HEK293T (cell line): ENCODE data around the gene CAAP1.
"Not testable (repeated sequence)": the region's sequence is repeated elsewhere in the genome, so short reads cannot be mapped to it uniquely, and the experiment has no call there.

Experiments used
- CTCF ChIA-PET: fragments of 350-600 bp; formaldehyde crosslinking; extraction: SDS; loops from one replicate; lab custom pipeline; 2021; ENCODE audit warnings: antibody characterized with exemption, inconsistent platforms; lab: Yijun Ruan, JAX
- POLR2A ChIA-PET: fragments of 350-600 bp; formaldehyde crosslinking; extraction: SDS; loops from one replicate; lab custom pipeline; 2020; ENCODE audit warnings: antibody characterized with exemption, inconsistent platforms; lab: Yijun Ruan, JAX
- DNase-seq: peaks from one replicate; pipeline ENCODE4 v3.0.0; 2012; ENCODE audit warnings: mixed read lengths; ENCODE audit errors: extremely low spot score
- ARNT ChIP-seq: fragments of 450-650 bp; IDR thresholded peaks from 2 replicates; pipeline ENCODE4 v1.6.1; 2017; ENCODE audit warnings: mild to moderate bottlenecking
- BHLHE40 ChIP-seq: fragments of 450-650 bp; IDR thresholded peaks from 2 replicates; pipeline ENCODE4 v1.6.1; 2016; ENCODE audit warnings: mild to moderate bottlenecking, moderate library complexity, borderline replicate concordance
- CTBP1 ChIP-seq: fragments of 450-650 bp; IDR thresholded peaks from 2 replicates; pipeline ENCODE4 v1.6.1; 2016; ENCODE audit warnings: borderline replicate concordance
- ELF4 ChIP-seq: fragments of 450-650 bp; IDR thresholded peaks from 2 replicates; pipeline ENCODE4 v1.6.1; 2017; ENCODE audit warnings: antibody characterized with exemption
- FOXA1 ChIP-seq: fragments of 450-650 bp; IDR thresholded peaks from 2 replicates; pipeline ENCODE4 v1.6.1; 2016; ENCODE audit warnings: mild to moderate bottlenecking
- FOXK2 ChIP-seq: fragments of 450-650 bp; IDR thresholded peaks from 2 replicates; pipeline ENCODE4 v1.6.1; 2016; ENCODE audit warnings: mild to moderate bottlenecking
- FOXM1 ChIP-seq: fragments of 450-650 bp; IDR thresholded peaks from 2 replicates; pipeline ENCODE4 v1.6.1; 2017; ENCODE audit warnings: mild to moderate bottlenecking, borderline replicate concordance
- HDGF ChIP-seq: fragments of 450-650 bp; IDR thresholded peaks from 2 replicates; pipeline ENCODE4 v1.6.1; 2017; ENCODE audit warnings: antibody characterized with exemption, borderline replicate concordance
- L3MBTL2 ChIP-seq: fragments of 450-650 bp; conservative IDR thresholded peaks from 2 replicates; pipeline ENCODE4 v1.6.1; 2016; ENCODE audit warnings: mild to moderate bottlenecking
- LEF1 ChIP-seq: fragments of 450-650 bp; IDR thresholded peaks from 2 replicates; pipeline ENCODE4 v1.6.1; 2017; ENCODE audit warnings: mild to moderate bottlenecking, borderline replicate concordance
- NFRKB ChIP-seq: fragments of 450-650 bp; IDR thresholded peaks from 2 replicates; pipeline ENCODE4 v1.6.1; 2016; ENCODE audit warnings: mild to moderate bottlenecking, moderate library complexity
- PKNOX1 ChIP-seq: fragments of 450-650 bp; IDR thresholded peaks from 2 replicates; pipeline ENCODE4 v1.6.1; 2016
- SP1 ChIP-seq: fragments of 450-650 bp; IDR thresholded peaks from 2 replicates; pipeline ENCODE4 v1.6.1; 2017
- SUZ12 ChIP-seq: fragments of 450-650 bp; IDR thresholded peaks from 2 replicates; pipeline ENCODE4 v1.6.1; 2016; ENCODE audit warnings: mild to moderate bottlenecking
- TARDBP ChIP-seq: fragments of 450-650 bp; IDR thresholded peaks from 2 replicates; pipeline ENCODE4 v1.6.1; 2016
- ZNF384 ChIP-seq: fragments of 450-650 bp; IDR thresholded peaks from 2 replicates; pipeline ENCODE4 v1.6.1; 2016

The CAAP1 gene

GRCh38 chr9:26888271-26888670, 4.3 kb downstream of the CAAP1 start:
- TF ChIP-seq LEF1 (no peak), TARDBP (no peak), ARNT (no peak), HDGF (no peak), FOXM1 (no peak), ELF4 (no peak), NFRKB (no peak), SUZ12 (no peak), BHLHE40 (no peak), ZNF384 (no peak), SP1 (no peak), L3MBTL2 (no peak), CTBP1 (no peak), FOXK2 (no peak), FOXA1 (no peak), PKNOX1 (no peak)
- POLR2A ChIA-PET, result no interaction called here
- DNase-seq, result no peak
- CTCF ChIA-PET, result no interaction called here

- TF ChIP-seq HDGF (no peak), L3MBTL2 (no peak), PKNOX1 (no peak), FOXM1 (no peak), FOXA1 (no peak), BHLHE40 (no peak), TARDBP (no peak), ZNF384 (no peak), ELF4 (no peak), FOXK2 (no peak), SUZ12 (no peak), ARNT (no peak), CTBP1 (no peak), SP1 (no peak), LEF1 (no peak), NFRKB (no peak)
- CTCF ChIA-PET, result no interaction called here
- POLR2A ChIA-PET, result no interaction called here
- DNase-seq, result no peak
Observed at GRCh38 chr9:26882154-26882553, 10.4 kb downstream of the CAAP1 start.

GRCh38 chr9:26880262-26880661, 12.3 kb downstream of the CAAP1 start:
- ChIA-PET CTCF (no interaction called here), POLR2A (no interaction called here)
- TF ChIP-seq ARNT (no peak), ZNF384 (no peak), PKNOX1 (no peak), LEF1 (no peak), TARDBP (no peak), BHLHE40 (no peak), NFRKB (no peak), FOXK2 (no peak), FOXM1 (no peak), SP1 (no peak), CTBP1 (no peak), FOXA1 (no peak), SUZ12 (no peak), L3MBTL2 (no peak), ELF4 (no peak), HDGF (no peak)
- DNase-seq, result no peak

- POLR2A ChIA-PET, DNase-seq: not testable (repeated sequence)
- CTCF ChIA-PET, result interaction anchor here (0.6 kb wide), 1 partner anchor 154 kb away, joined by 5 read pairs; no protein-coding TSS in a partner anchor
Observed at GRCh38 chr9:26875155-26875554, 17.4 kb downstream of the CAAP1 start.

- POLR2A ChIA-PET, result no interaction called here
- no peak for DNase-seq
- CTCF ChIA-PET, result no interaction called here
- TF ChIP-seq ZNF384 (no peak), CTBP1 (no peak), FOXK2 (no peak), PKNOX1 (no peak), TARDBP (no peak), BHLHE40 (no peak), HDGF (no peak), FOXA1 (no peak), SP1 (no peak), LEF1 (no peak), FOXM1 (no peak), NFRKB (no peak), ELF4 (no peak), L3MBTL2 (no peak), ARNT (no peak), SUZ12 (no peak)
Observed at GRCh38 chr9:26870292-26870691, 22.3 kb downstream of the CAAP1 start.

- ChIA-PET CTCF (no interaction called here), POLR2A (no interaction called here)
- TF ChIP-seq HDGF (no peak), BHLHE40 (no peak), CTBP1 (no peak), SUZ12 (no peak), FOXK2 (no peak), FOXA1 (no peak), ZNF384 (no peak)
- DNase-seq, result no peak
Observed at GRCh38 chr9:26863074-26863473, 29.5 kb downstream of the CAAP1 start.
